ENCODE data around the gene DNAH10.
"Not testable (repeated sequence)": the region's sequence is repeated elsewhere in the genome, so short reads cannot be mapped to it uniquely, and the experiment has no call there.

The DNAH10 gene

DNA sequence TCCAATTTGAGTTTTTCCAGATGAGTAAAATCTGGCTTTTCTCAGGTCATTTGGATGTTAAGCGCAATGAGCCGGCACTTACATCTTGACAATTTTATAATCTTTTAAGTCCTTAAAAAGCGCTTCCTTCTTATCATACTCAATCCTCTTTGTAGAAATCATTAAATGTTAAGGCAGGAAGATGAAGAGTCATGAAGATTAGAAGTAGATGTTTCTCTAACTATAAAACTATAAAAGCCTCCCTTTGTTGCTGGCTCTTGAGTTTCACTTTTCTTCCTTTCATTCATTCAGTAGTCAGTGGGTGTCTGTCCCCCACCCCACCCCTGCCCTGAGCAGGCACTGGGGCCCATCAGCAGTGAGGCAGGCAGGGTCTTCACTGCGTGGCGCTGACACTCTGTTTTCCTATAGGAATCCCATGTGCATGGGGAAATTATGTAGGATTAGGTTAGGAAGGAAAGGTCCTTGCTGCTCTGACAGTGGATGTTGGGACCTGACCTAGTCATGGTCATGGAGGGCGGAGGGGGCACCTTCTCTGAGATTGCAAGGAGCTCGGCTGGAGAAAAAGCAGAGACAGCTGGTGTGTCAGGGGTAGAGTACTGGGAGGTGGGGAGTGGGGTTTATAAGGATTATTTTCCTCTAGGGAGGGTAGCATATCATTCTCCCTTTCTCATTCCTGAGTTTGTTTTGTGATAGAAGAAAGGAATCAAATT is 144.8 kb downstream of the DNAH10 start:
- no peak for DNase-seq (ENCODE audit: low read depth in 3 of 3)

DNA sequence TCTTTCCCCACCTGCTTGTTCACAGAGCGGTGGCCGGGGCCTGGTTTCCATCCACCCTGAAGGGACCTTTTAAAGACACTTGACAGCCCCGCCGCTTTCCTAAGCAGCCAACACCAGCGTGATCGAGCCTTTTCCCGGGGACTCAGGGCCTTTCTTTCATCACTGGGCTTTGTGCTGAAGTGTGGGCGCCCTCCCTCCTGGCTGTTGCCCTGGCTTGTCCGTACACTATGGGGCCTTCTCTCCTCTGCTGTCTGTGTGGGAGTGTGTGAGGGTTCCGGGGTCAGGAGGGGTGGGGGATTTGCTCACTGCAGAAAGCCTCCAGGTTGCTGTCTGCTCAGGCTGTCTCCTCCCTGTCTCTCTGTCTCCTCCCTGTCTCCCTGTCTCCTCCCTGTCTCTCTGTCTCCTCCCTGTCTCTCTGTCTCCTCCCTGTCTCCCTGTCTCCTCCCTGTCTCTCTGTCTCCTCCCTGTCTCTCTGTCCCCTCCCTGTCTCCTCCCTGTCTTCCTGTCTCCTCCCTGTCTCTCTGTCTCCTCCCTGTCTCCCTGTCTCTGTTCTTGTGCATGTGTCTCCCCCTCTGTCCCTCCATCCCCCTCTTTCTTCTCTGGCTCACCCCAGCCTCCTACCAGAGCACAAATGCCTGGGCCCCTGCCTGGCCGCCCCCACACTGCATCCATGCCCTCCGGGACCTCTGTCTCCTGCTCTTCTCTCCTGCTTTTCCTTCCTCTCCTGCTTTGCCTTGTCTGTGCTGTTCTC is 145.8 kb downstream of the DNAH10 start:
- no peak for DNase-seq (ENCODE audit: low read depth in 3 of 3)

DNA sequence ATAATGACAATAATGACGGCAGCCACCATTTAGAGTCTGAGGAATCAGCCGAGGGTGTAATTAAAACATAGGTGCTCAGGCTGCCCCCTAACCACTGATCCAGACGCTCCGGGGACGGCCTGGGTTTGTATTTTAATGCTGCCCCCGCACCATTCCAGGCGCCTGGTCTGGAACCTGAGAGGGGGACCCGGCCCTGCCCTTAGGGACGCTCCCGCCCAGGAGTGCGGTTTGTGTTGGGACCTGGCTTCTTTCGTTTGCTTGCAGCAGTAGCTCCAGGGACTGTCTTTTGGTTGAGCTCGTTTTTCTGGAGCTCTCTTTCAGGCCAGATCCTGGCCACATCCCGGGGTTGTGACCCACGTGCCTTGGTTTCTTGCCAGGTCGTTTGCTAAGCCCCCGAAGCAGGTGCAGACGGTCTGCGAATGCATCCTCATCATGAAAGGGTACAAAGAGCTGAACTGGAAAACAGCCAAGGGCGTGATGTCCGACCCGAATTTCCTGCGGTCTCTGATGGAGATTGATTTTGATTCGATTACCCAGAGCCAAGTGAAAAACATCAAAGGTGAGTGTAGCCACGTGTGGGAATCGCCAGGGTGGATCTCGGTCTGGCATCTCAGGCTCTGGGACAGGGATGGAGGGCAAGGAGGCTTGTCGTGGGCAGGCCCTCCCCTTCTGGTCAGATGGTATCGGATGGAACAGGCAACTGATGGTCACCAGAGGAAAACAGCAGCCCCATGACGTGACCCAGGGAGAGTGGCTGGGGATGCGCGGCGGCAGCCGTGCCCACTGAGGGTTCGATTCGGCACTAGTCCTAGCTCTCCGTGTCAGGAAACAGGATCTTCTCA is 147.0 kb downstream of the DNAH10 start:
- DNase-seq (ENCODE audit: low read depth in 3 of 3): no peak

GRCh38 chr12:123910057-123910456 is 148.0 kb downstream of the DNAH10 start:
- no peak for DNase-seq (ENCODE audit: low read depth in 3 of 3)

DNA sequence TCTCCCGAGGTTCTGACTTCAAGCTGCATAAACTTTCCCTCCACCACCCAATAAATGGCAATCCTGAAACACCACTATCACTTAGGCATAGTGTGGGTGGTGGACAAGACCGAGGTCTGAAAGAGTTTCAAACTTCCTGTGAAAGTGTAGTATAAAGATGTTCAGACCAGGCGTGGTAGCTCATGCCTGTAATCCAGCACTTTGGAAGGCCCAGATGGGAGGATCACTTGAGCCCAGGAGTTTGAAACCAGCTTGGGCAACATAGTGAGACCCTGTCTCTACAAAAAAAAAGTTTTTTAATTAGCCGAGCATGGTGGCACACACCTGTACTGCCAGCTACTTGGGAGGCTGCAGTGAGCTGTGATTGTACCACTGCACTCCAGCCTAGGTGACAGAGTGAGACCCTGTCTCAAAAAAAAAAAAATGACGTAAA is 148.7 kb downstream of the DNAH10 start:
- DNase-seq (ENCODE audit: low read depth in 3 of 3): no peak

- not testable (repeated sequence) for DNase-seq (ENCODE audit: low read depth in 3 of 3)
Measured at GRCh38 chr12:123911672-123912409, 149.7 kb downstream of the DNAH10 start.

- DNase-seq (ENCODE audit: low read depth in 3 of 3): no peak
Measured at GRCh38 chr12:123912415-123913380, 150.6 kb downstream of the DNAH10 start.

DNA sequence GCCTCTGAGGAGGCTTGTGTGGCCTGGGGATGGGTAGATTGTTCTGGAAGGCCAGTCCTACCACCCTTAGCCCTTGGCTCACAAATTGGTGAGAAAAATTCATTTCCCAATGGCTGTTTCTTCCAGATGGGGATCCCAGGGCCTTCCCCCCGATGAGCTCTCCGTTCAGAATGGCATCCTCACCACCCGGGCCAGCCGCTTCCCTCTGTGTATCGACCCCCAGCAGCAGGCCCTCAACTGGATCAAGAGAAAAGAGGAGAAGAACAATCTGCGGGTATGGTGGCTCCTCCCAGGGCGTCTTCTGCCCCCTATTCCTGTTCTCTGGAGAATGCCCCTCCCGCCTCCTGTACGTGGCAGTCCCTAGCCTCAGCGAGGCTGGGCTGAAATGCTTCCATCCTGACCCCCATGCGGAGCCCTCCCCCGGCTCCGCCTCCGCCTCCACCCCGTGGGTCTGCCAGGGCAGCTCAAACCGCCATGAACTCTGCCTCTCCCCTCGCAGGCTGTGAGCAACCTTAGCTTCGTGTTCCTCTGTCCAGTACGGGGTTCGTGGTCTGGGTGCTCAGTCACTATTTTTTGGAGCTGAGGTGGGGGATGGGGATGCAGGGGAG is 152.7 kb downstream of the DNAH10 start:
- DNase-seq (ENCODE audit: low read depth in 3 of 3): no peak

GRCh38 chr12:123916729-123917128 is 154.6 kb downstream of the DNAH10 start:
- peak; percentile 25 to 66 (median 38) for DNase-seq (ENCODE audit: low read depth in 3 of 3)

- DNase-seq (ENCODE audit: low read depth in 3 of 3): no peak
Measured at GRCh38 chr12:123917337-123917850, 155.3 kb downstream of the DNAH10 start.

- DNase-seq (ENCODE audit: low read depth in 3 of 3): no peak
Measured at GRCh38 chr12:123919980-123920360, 157.9 kb downstream of the DNAH10 start.

DNA sequence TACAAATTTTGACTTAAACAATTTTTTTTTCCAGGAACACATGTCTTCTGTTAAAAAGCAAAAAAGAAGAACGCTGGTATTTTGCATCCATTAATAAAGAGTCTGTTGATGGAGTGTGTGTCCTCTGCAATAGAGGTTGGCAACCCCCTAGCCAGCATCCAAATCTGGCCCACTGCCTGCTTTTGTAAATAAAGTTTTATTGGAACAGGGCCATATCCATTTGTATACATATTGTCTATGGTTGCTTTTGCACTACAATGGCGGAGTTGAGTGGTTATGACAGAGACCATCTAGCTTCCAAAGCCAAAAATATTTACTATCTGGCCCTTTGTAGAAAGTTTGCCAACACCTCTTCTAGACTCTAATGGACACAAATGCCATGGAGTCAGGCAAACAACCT is 160.9 kb downstream of the DNAH10 start:
- DNase-seq (ENCODE audit: low read depth in 3 of 3): no peak

GRCh38 chr12:123923927-123924326 is 161.8 kb downstream of the DNAH10 start:
- no peak for DNase-seq (ENCODE audit: low read depth in 3 of 3)

- no peak for DNase-seq (ENCODE audit: low read depth in 3 of 3)
Measured at GRCh38 chr12:123924539-123924938, 162.4 kb downstream of the DNAH10 start.

GRCh38 chr12:123928274-123928865 is 166.3 kb downstream of the DNAH10 start:
- DNase-seq (ENCODE audit: low read depth in 3 of 3): no peak

- DNase-seq (ENCODE audit: low read depth in 3 of 3): no peak
Measured at GRCh38 chr12:123928897-123929296, 166.8 kb downstream of the DNAH10 start.

GRCh38 chr12:123929946-123930583 is 168.0 kb downstream of the DNAH10 start:
- DNase-seq (ENCODE audit: low read depth in 3 of 3): no peak

DNA sequence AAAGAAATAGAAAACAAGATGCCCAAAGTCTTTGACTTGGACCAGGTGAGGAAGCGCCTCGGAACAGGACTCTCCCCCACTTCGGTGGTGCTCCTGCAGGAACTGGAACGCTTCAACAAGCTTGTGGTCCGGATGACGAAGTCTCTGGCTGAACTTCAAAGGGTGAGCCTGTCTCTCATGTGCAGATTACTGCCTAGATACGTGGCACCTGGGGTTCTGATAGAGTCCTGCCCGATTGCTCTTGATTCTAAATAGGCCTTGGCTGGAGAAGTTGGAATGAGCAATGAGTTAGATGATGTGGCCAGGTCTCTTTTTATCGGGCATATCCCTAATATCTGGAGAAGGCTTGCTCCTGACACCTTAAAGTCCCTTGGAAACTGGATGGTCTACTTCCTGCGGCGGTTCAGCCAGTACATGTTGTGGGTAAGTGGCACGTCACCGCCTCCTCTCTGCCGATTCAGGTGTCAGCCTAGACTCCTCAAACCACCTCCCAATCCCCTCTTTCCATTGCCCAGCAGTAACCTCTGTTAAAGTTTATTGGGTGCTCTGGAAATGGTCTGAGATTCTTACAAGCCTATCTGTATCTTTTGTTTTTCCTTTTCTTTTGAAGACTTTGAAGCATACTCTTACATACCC is 169.7 kb downstream of the DNAH10 start:
- peak in 1 of 3 experiments; percentile 28 for DNase-seq (ENCODE audit: low read depth in 3 of 3)

All from stimulated activated CD4-positive, alpha-beta T cell treated with anti-CD3 and anti-CD28 coated beads, TNF-alpha, amount 100 ng/mL, for 24 hours (primary cell).